NT2/D1 (cell line): Measurements from ENCODE around the gene RAX.

Experiments used
- DNase-seq: peaks from one replicate; pipeline ENCODE4 v3.0.0-alpha.2; 2011; ENCODE audit warnings: low read depth, low spot score
- H3K27me3 ChIP-seq: 2 replicates; pipeline ENCODE4 v1.6.0; 2011; ENCODE audit warnings: mild to moderate bottlenecking; ENCODE audit not compliant: insufficient read length, insufficient read depth
- H3K36me3 ChIP-seq: 2 replicates; pipeline ENCODE4 v1.6.1; 2011; ENCODE audit warnings: mild to moderate bottlenecking, low read length, mixed read lengths; ENCODE audit not compliant: insufficient read depth, insufficient read length
- H3K4me1 ChIP-seq: 2 replicates; pipeline ENCODE4 v1.5.1; 2011; ENCODE audit not compliant: insufficient read depth, insufficient read length
- H3K4me3 ChIP-seq: 2 replicates; pipeline ENCODE4 v1.5.1; 2011; ENCODE audit warnings: low read depth; ENCODE audit not compliant: insufficient read length
- H3K9ac ChIP-seq: 2 replicates; pipeline ENCODE4 v1.6.0; 2011; ENCODE audit warnings: low read depth; ENCODE audit not compliant: insufficient read length
- H3K9me3 ChIP-seq: 2 replicates; pipeline ENCODE4 v1.5.1; 2011; ENCODE audit warnings: mild to moderate bottlenecking, low read length; ENCODE audit not compliant: insufficient read depth
- SUZ12 ChIP-seq: IDR thresholded peaks from 2 replicates; pipeline ENCODE4 v1.6.1; 2011; ENCODE audit not compliant: insufficient read length, insufficient read depth; ENCODE audit errors: extremely low read depth
- YY1 ChIP-seq: IDR thresholded peaks from 2 replicates; pipeline ENCODE4 v1.6.1; 2011; ENCODE audit not compliant: insufficient read length, insufficient read depth
- ZNF274 ChIP-seq: IDR thresholded peaks from 2 replicates; pipeline ENCODE4 v1.6.1; 2011; ENCODE audit warnings: mild to moderate bottlenecking, low read depth, low read length

The RAX gene

DNA sequence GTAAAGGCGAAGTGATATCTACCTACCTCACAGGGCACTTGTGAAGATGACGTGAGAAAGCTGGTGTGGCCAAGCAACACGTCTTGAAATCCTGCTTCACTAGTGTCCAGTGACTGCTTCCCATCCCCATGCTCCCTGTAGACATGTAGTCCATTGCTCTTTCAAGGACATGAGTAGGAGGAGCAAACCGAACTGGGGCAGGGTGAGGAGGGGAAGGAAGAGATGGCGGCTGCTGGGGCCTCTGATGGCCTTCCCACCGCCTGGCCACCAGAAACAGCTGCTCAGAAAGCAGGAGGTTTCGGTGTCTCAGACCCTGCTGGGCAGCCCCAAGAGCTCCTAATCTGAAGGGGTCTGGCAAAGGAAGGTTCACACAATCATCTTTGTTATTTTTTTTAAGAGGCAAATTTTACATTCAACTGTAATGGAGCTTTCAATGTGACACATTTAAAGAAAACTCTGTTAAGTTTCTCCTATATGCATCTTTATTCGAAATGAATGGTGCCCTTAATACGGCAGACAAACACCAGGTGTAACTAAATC lies 30.5 kb upstream of the RAX start:
- Histone ChIP-seq H3K4me3 (no peak overlapping the region), H3K27me3 (peaks cover 21% of the 10 kb centered on the region), H3K9ac (no peak overlapping the region), H3K4me1 (no peaks in the 10 kb centered on the region), H3K36me3 (no peaks in the 10 kb centered on the region), H3K9me3 (no peaks in the 10 kb centered on the region)
- no peak for DNase-seq
- TF ChIP-seq SUZ12 = no peak
- TF ChIP-seq ZNF274 = no peak
- no peak for TF ChIP-seq YY1

DNA sequence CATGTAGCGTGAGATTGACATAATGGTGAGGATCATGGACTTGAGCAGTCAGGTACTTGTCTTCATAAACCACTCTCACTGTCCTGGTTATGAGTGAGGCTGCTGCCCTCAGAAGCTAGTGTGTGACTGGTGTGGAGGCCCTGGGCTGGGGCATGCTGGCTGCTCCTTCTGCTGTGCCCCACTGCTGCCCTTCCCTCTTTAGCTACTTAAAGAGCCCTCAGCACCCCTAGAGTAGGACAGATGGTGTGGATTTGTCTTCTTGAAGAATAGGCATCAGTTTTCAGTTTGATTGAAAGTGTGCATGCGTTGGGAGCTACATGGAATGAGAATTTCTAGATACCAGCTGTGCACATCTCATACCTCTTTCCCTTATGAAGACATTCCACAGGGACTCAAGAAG lies 29.8 kb upstream of the RAX start:
- peaks cover 19% of the 10 kb centered on the region for H3K27me3 ChIP-seq
- TF ChIP-seq SUZ12 = no peak
- no peak for TF ChIP-seq YY1
- TF ChIP-seq ZNF274 = no peak
- no peak overlapping the region for H3K4me3 ChIP-seq
- DNase-seq = no peak
- H3K4me1 ChIP-seq = no peaks in the 10 kb centered on the region
- H3K9ac ChIP-seq = no peak overlapping the region
- no peaks in the 10 kb centered on the region for H3K36me3 ChIP-seq
- no peaks in the 10 kb centered on the region for H3K9me3 ChIP-seq

DNA sequence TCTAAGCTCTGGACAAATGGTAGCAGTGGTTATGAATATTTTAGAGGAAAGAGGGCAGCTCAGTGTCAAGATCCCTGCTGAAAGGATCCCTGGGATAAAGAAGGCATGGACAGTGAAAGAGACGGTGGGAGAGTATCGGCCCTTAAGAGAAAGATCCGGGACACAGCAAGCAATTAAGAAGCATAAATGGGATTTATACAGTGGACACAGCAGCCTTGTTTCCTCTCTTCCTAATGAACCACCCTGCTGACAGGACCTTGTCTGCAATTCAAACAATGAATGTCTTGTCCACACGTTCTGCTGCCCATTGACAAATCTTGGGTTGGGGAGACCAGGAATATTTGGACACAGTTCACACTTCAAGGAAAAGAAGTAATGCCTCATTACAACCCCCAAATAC lies 28.7 kb upstream of the RAX start:
- Histone ChIP-seq H3K27me3 (peaks cover 12% of the 10 kb centered on the region), H3K4me3 (no peak overlapping the region), H3K9me3 (no peaks in the 10 kb centered on the region), H3K9ac (no peak overlapping the region), H3K4me1 (no peaks in the 10 kb centered on the region), H3K36me3 (no peaks in the 10 kb centered on the region)
- no peak for TF ChIP-seq SUZ12
- no peak for TF ChIP-seq YY1
- TF ChIP-seq ZNF274 = no peak
- DNase-seq = no peak

DNA sequence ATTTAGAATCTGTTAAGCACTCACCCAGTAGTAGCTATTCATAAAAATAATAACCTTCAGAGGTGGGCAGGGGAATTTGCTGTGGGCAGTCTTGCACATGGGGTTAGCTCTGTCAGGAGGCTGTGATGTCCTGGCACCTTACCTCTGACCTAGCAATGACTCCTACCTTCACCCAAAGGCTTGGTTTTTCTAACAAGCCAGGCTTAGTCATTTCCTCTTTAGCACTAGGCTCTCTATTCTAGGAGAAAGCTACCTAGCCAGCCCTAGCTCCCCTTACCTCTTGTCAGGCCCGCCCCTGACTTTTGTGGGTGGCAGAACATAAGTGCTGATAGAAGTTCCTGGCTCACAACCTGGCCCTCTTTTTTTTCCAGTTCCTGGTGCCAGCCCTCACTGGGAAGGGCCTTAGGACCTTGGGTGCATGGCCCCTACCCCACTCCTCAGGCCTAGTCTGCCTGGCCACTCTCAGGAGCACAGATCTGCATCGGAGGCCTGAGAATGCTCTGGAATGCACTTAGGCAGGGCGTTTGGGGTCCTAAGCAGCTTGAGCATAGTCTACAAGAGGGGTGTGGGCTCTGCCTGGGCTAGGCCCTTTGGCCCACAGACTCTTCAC lies 27.5 kb upstream of the RAX start:
- H3K4me1 ChIP-seq = no peaks in the 10 kb centered on the region
- TF ChIP-seq ZNF274 (no peak), YY1 (no peak), SUZ12 (no peak)
- DNase-seq = no peak
- H3K36me3 ChIP-seq = no peaks in the 10 kb centered on the region
- H3K4me3 ChIP-seq = no peak overlapping the region
- H3K9me3 ChIP-seq = no peaks in the 10 kb centered on the region
- H3K27me3 ChIP-seq = peaks cover 6% of the 10 kb centered on the region
- no peak overlapping the region for H3K9ac ChIP-seq

DNA sequence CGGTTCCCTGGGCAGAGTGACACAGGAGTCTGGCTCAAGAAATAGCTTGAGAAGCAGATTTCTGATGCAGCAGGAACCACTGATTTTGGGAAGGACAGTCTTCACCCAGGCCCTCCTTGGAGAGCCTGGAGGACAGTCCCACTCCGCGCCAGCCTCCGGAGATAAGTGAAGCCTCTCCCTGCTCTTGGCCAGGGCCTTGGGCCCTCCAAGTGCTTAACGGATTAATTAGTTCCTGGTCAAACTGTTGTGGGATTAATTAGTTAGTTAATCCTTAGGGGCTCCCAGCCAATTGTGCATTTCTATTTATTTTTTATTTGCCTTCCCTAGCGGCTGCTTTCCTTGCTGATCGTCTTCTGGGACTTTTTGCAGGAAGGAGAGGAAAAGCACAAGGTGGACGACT lies 25.6 kb upstream of the RAX start:
- Histone ChIP-seq H3K4me1 (no peaks in the 10 kb centered on the region), H3K36me3 (no peaks in the 10 kb centered on the region), H3K9ac (no peak overlapping the region), H3K9me3 (no peaks in the 10 kb centered on the region), H3K27me3 (no peaks in the 10 kb centered on the region), H3K4me3 (no peak overlapping the region)
- DNase-seq = no peak
- TF ChIP-seq SUZ12 (no peak), ZNF274 (no peak), YY1 (no peak)

DNA sequence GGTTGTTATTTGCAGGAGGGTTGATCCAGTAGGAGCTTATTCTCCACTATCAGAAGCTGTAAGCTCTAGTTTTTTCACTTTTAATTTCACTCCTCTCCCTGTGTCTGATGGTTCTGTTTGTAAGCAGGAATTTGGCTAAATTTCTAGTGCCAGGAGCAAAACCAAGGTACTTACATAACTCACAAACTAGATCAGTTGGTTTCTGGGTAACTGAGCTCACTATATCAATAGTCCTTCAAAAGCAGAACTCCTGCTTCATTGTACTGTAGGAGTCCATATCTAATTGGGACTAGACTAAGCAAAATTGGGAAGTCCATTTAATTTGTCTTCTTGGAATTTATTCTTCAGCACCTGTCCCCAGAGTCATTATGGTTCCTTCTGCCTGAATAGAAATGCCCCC lies 20.1 kb upstream of the RAX start:
- no peak for DNase-seq
- H3K4me1 ChIP-seq = no peaks in the 10 kb centered on the region
- no peak for TF ChIP-seq SUZ12
- TF ChIP-seq ZNF274 = no peak
- no peak for TF ChIP-seq YY1
- H3K27me3 ChIP-seq = no peaks in the 10 kb centered on the region
- H3K36me3 ChIP-seq = no peaks in the 10 kb centered on the region
- no peak overlapping the region for H3K4me3 ChIP-seq
- H3K9me3 ChIP-seq = no peaks in the 10 kb centered on the region
- H3K9ac ChIP-seq = no peak overlapping the region

DNA sequence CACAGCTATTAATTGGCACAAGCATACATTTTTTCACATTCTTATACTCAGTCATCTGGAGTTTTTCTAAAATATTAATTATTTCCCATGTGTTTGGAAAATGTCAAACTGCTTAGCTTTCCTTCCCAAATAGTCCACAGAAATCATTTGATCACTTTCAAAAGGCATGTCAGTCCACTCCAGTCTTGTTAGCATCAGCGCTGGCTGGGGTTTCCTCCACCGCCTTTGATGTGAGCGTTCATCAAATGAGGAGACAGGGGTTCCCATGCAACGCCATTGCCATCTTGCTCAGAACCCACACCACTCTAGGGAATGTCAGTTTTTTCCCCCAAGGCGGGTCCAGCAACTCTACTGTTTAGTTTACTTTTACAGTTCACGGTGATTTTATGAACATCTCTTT lies 13.1 kb upstream of the RAX start:
- Histone ChIP-seq H3K27me3 (no peaks in the 10 kb centered on the region), H3K9ac (no peak overlapping the region), H3K4me1 (no peaks in the 10 kb centered on the region), H3K36me3 (no peaks in the 10 kb centered on the region), H3K4me3 (no peak overlapping the region), H3K9me3 (no peaks in the 10 kb centered on the region)
- DNase-seq = no peak
- no peak for TF ChIP-seq SUZ12
- TF ChIP-seq ZNF274 = no peak
- no peak for TF ChIP-seq YY1

DNA sequence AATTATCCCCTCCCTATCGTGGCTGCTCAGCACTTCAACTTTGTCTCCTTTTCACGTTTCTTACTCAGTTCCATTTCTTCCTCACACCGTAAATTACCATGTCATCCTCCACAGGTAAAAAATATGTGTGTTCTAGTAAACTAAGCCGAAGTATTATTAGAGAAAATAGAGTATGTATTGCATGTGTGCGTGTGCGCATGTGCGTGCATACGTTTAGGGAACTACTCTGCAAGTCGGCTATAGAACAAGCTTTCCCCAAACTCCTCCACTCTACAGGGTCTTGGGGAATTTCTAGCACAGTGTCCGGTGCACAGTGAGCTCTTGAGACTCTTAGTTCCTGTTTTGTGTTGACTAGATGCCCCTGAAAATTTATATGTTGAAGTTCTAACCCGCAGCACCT lies 9.1 kb upstream of the RAX start:
- H3K9me3 ChIP-seq = no peaks in the 10 kb centered on the region
- TF ChIP-seq YY1 = no peak
- no peaks in the 10 kb centered on the region for H3K36me3 ChIP-seq
- H3K27me3 ChIP-seq = no peaks in the 10 kb centered on the region
- H3K9ac ChIP-seq = no peak overlapping the region
- DNase-seq = no peak
- no peaks in the 10 kb centered on the region for H3K4me1 ChIP-seq
- no peak overlapping the region for H3K4me3 ChIP-seq
